ENCODE measurements around the gene SGPL1.

Gene SGPL1

DNA sequence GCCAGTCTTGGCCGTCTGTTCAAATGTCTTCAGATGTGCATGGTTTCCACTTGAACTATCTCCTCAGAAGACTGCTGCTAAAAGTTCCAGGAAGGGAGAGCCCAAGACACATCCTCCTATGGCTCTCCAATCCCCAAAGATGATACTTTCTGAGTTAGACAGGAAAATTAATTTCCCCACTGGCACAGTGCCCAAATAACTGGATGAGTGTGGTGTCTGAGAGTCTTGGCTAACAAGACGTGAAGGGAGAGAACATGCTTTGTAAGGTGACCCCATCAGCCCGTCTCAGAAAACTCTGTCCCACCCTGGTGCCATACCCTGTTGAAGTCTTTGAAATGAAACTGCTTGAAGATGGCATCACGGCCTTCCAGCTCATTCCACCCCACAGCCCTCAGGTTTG lies 69.7 kb downstream of the SGPL1 start:
- no peak for DNase-seq (ENCODE audit: low read depth)

GRCh38 chr10:70885931-70886903 lies 70.5 kb downstream of the SGPL1 start:
- DNase-seq (ENCODE audit: low read depth), result no peak

DNA sequence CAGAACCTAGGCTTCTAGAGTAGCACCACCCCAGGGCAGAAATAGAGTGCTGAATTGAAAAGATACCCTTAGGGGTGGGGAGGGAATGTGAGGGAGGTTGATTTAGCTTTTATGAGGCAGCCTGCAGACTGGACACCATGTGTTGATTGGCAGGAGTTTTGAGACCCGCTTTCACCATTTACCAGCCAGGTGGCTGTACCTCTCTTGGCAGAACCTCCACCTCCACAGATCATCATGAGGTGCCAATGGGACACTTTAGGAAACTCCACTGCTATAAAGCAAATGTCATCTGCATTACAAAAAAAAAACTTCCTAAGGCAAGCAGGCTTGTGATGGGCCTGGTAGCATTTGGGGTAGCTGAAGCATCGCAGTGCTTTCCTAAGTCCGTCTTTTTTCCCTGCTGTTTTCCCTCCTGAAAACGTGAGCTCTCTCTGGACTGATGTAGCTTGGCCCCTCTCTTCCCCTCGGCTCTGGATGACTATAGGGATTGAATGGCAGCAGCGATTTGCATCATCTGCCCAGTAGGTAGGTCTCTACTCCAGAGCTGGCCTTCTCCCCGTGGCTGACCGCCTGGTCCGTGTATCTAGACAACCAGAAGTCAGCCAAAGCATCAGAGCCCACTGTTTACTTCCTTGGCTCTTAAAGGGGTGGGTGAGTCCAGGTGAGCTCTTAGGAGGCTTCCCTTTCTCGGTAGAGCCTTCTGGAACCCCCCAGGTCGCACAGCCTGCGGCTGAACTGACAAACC lies 71.3 kb downstream of the SGPL1 start:
- DNase-seq (ENCODE audit: low read depth), result no peak

DNA sequence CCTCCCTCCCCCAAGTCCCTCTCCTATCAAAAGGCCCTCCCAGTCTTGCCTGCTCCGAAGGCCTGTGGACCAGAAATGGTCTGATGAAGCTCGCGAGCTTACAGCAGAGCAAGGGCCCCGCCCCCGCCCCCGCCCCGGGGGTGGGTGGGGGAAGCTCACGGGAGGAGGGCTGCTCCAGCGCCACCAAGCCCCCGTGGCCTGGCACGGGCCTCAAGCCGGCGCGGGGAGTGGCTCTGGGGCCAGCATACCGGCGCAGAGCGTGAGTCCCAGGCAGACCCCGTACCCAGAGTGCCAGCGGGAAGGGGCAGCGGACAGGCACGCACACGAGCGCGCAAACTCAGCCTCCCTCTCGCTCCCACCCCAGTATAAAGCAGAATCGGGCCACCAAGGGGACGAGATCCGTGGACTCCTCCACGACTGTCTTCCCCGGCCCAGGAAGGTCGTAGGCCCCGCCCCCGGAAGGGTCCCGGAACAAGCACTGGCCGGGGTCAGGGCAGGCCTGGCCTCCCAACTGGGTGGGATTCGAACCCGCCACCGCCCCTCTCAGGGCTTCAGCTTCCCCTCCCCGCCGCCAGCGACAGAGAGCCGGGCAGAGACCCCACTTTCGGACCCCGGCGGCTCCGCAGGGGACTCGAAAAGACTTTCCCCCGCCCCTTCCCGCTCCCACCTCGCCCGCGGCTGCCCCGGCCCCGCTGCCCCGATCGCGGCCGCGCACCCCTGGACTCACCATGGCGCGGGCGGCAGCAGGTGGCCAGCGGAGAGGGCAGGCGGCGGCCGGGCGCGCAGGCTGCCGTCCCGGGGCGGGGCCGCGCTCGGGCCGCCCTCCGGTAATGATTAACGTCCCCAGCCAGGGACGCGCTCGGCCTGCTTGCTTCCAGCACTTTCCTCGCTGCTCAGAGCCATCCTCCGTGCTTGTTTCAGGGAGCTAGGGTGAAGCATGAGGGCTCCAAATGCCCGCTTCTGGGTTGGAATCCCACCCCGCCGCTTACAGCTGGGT lies 72.4 kb downstream of the SGPL1 start, which contains the start of gene PCBD1:
PCBD1 (minus strand) TSS at position 762 of the 997 bp plus-strand sequence; CDS start at position 730, 32 bp downstream.
- no peak for DNase-seq (ENCODE audit: low read depth)

DNA sequence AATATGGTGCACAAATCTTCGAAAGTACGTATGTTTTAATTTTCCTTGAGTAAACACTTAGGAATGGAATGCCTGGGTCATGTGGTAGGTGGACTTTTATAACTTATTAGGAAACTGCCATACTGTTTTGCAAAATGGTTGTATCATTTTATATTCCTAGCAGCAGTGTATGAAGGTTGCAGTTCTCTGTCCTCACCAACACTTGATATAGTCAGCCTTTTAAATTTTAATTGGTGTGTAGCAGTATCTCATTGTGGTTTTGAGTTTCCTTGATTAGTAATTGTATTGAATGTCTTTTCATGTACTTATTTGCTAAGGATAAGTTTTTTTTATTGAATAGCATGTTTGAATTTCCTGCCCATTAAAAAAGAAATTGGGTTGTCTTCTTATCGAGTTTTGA lies 73.5 kb downstream of the SGPL1 start:
- DNase-seq (ENCODE audit: low read depth), result no peak

DNA sequence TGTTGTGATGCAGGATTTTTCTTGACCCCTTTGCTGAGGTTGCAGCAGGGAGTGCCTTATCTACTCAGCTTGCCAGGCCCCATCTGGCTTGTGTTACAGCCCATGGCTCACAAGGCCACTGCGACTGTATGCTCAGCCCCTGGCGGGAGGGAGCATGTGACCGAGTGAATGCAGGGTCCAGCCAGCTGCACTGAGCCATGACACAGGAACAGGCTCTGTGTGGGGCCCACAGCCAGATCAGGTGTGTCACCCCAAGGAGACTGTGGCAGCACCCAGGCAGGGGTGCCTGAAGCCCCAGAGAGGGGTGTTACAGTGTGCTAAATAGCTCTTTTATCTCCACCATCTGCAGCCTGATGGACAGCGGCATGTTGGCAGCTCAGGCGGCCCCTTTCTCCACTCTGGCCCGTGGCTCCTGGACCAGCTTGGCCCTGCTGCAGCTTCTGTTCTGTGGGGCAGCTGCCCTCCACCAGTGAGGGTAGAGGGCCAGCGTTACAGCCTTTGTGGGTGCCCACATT lies 75.2 kb downstream of the SGPL1 start:
- no peak for DNase-seq (ENCODE audit: low read depth)

DNA sequence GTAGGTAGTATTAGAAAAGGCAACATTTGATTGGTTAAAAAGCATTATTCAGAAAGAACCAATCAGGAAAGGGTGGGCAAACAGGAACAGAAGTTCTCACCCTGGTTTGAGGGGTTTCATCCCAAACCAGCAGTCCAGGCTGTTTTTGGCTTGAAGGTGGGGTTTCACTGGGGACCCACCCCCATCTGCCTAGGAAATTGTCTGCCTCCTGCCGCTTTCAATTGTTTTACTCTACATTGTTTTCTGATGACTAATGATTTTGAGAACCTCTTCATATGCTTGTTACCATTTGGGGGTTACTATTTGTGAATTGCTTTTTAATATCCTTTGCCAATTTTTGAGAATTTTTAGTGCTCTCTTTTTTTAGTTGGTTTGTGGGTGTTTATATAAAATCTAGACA lies 75.9 kb downstream of the SGPL1 start:
- no peak for DNase-seq (ENCODE audit: low read depth)

DNA sequence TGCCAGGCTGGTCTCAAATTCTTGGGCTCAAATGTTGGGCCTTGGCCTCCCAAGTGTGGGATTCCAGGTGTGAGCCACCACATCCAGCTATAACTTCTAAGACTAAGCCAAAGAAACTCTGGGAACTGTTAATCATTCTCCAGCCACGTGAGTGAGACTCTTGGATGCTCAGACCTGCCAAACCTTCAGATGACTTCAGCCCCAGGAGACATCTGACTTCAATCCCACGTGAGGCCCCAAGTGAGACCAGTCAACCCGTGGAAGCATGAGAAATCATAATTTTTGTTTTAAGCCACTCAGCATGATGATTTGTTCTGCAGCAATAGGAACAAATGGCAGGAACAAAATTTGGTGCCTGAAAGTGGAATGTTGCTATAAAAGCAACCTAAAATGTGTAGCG lies 76.9 kb downstream of the SGPL1 start:
- DNase-seq (ENCODE audit: low read depth), result no peak

- DNase-seq (ENCODE audit: low read depth), result no peak
Observed at GRCh38 chr10:70893227-70894006, 77.7 kb downstream of the SGPL1 start.

DNA sequence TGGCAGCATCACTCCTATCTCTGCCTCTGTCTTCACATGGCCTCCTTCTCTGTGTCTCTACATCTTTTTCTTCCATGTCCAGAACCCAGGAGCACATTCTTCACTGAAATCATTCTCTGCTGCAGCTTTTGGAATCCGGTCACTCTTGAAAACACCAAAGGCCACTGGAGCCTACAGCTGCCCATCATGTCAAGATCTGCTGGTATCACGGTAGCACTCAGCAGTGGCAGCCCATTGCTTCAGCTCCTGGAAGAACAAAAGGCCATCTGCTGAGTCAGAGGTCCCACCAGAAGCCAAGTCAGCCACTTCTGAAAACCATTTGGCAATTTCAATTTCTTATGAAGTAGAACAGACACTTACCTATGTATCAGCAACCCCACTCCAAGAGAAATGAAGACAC lies 78.7 kb downstream of the SGPL1 start:
- no peak for DNase-seq (ENCODE audit: low read depth)

DNA sequence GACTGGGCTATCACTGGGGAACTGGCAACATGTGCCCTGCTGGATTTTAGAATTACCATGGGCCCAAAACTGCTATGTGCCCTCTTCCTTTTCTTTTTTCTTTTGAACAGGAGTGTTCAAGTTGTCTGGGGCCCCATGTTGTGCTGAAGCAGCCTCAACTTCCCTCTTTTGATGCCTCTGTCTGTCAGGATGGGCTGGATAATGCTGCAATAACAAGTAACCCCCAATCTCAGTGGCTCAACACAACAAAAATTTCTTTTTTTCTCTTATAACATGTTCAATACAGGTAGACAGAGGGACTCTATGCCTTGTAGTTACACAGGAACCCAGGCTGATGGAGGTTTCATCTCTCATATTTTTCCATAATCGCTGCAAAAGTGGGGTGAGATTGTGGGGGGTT lies 80.8 kb downstream of the SGPL1 start:
- no peak for DNase-seq (ENCODE audit: low read depth)

- DNase-seq (ENCODE audit: low read depth), result no peak
Observed at GRCh38 chr10:70898687-70899086, 82.9 kb downstream of the SGPL1 start.

DNA sequence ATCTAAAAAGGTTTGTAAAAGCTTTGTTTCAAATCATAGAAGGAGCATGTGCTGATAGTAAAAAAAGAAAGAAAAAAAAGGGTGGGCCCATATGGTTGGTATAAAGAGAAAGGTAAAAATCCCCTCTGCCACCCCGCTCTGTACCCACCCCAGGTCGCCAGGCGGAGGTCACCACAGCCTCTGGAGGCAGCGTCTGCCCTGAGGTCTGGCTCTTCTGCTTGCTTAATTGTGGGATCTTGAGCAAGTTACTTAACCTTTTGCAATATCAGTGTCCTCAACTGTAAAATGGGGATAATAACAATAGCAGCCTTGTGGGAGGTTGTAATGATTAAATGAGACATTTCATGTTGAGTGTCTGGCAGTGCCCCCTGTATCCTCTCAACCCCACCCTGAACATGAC lies 83.3 kb downstream of the SGPL1 start:
- no peak for DNase-seq (ENCODE audit: low read depth)

- no peak for DNase-seq (ENCODE audit: low read depth)
Observed at GRCh38 chr10:70901276-70901878, 85.6 kb downstream of the SGPL1 start.

GRCh38 chr10:70902661-70903261 lies 87.0 kb downstream of the SGPL1 start:
- no peak for DNase-seq (ENCODE audit: low read depth)

DNA sequence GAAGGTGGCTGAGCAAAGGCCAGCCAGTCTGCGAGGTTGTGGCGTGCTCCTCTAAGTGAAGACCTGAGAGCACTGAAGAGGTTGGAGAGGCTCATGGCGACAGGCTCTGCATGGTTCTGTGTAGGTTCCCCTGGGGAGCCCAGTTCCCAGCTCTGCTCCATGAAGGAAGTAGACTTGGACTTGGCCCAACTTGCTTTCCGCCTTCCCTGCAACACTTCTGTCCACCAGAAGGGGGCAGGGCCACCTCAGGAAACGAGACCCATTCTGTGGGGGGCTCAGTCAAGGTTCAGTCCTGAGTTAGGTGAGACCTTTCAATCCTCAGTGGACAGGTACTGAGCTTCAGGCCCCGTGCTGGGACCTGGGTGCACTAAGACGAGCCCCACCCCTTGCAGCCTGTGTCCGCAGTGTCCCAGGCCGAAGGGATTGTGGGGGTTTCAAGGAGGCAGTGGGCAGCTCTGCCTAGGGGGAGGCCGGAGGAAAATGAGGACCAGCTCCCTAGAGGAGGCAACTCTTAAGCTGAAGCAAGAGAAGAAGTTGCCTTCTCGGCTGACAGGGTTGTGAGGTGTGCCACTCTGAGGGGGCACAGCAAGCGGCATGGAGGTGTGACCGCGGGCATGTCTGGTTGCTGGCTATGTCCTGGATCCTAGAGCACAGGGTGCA lies 87.6 kb downstream of the SGPL1 start:
- no peak for DNase-seq (ENCODE audit: low read depth)

DNA sequence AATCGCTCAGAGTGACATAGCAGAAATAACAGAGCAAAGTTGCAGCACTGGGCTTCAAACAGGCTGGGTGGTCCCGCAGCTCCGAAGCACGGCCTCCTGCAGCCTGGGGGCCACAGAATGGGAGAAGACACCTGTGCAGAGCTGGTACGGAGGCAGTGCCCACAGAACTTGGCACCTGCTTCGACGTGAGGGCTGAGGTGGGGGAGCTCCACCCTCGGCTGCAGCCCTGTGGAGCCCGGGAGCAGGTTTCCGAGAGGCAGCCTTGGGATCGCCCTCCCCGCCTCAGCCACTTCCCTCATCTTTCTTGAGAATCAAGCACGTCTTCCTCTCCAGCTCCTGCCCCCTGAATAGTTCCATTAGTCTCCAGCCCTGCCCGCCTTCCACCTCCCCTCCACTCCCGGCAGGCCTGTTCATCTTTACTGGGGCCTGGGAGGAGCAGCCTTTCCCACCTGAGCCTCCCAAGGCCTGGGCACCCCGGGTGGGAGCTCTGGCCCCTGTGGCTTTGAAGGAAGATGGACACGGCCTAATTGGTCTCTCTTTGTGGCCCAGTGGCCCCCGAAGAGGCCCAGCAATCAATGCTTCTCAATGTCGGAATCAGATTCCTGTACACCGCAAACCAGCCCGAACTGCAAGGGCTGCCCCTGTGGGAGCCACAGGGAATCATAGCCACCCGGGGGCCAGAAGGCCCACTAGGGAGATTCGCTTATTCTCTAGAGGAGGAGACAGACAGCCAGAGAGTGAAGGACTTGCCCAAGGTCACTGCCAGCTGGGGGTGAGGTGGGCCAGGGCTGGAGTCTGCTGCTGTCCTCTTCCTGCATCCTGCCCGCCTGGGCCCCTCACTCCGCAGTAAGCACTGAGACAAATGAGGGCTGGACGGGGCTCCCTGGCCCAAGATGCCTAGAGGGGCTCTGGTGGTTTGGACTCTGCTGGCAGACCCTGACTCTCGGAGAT lies 89.6 kb downstream of the SGPL1 start:
- DNase-seq (ENCODE audit: low read depth), result no peak
